Adipocyte (in vitro differentiated cells): ENCODE measurements around the gene CCDC69.
"Not testable (repeated sequence)": the region's sequence is repeated elsewhere in the genome, so short reads cannot be mapped to it uniquely, and the experiment has no call there.

Experiments used
- DNase-seq: peaks from one replicate; pipeline ENCODE4 v3.0.0-alpha.2; 2015; ENCODE audit warnings: low read depth
- H3K27me3 ChIP-seq: replicated peaks from 2 replicates; pipeline ENCODE4 v1.7.0; 2013; ENCODE audit warnings: mild to moderate bottlenecking, low read length, moderate library complexity; ENCODE audit not compliant: control insufficient read depth, insufficient read depth
- H3K36me3 ChIP-seq: 2 replicates; pipeline ENCODE4 v1.7.0; 2013; ENCODE audit warnings: low read length, mild to moderate bottlenecking, moderate library complexity; ENCODE audit not compliant: control insufficient read depth, insufficient read depth, severe bottlenecking
- H3K4me1 ChIP-seq: 2 replicates; pipeline ENCODE4 v1.7.0; 2013; ENCODE audit warnings: mild to moderate bottlenecking, low read length, moderate library complexity; ENCODE audit not compliant: control insufficient read depth, insufficient read depth
- H3K4me3 ChIP-seq: 2 replicates; pipeline ENCODE4 v1.7.0; 2013; ENCODE audit warnings: mild to moderate bottlenecking, low read length, moderate library complexity
- H3K9ac ChIP-seq: 2 replicates; pipeline ENCODE4 v1.7.0; 2013; ENCODE audit warnings: mild to moderate bottlenecking, low read length, moderate library complexity
- H3K9me3 ChIP-seq: 2 replicates; pipeline ENCODE4 v1.7.0; 2013; ENCODE audit warnings: mild to moderate bottlenecking, low read length, moderate library complexity; ENCODE audit not compliant: control insufficient read depth

CCDC69 gene

DNA sequence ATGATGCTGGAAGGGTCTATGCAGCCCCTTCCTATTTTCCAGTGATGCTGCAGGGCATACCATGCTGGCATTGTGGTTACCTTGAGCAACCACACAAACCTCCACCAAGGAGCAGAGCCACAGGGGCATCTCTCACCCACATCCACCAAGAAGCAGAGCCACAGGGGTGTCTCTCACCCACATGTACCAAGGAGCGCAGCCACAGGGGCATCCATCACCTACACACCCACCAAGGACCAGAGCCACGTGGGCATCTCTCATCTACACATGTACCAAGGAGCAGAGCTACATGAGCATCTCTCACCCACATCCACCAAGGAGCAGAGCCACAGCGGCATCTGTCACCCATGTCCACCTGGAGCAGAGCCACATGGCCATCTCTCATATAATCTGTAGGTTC lies 20.3 kb upstream of the CCDC69 start:
- no peaks in the 10 kb centered on the region for H3K4me1 ChIP-seq
- H3K9ac ChIP-seq: no peak overlapping the region
- H3K27me3 ChIP-seq: peaks cover 8% of the 10 kb centered on the region
- no peak overlapping the region for H3K4me3 ChIP-seq
- H3K9me3 ChIP-seq: no peaks in the 10 kb centered on the region
- H3K36me3 ChIP-seq: no peaks in the 10 kb centered on the region
- DNase-seq: no peak

DNA sequence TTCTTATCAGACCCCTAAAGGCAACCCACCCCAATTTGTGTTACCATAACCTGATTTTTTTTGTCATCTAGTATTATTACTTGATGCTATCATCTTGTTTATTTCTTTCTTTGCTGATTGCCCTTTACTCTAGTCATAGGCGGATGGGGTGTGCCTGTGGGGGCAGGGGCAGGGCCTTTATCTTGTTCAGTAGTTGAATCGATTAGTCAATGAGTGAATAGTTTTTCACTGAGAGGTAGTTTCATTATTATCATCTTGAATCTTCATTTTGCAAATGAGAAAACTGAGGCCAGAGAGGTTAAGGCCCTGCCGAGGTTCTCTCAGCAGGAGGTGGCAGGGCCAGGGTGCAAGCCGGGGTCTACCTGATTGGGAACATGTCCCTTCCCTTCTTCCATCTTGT lies 19.7 kb upstream of the CCDC69 start:
- no peaks in the 10 kb centered on the region for H3K9me3 ChIP-seq
- peaks cover 3% of the 10 kb centered on the region for H3K27me3 ChIP-seq
- peaks cover 2% of the 10 kb centered on the region for H3K4me1 ChIP-seq
- H3K4me3 ChIP-seq: no peak overlapping the region
- DNase-seq: no peak
- no peaks in the 10 kb centered on the region for H3K36me3 ChIP-seq
- no peak overlapping the region for H3K9ac ChIP-seq

DNA sequence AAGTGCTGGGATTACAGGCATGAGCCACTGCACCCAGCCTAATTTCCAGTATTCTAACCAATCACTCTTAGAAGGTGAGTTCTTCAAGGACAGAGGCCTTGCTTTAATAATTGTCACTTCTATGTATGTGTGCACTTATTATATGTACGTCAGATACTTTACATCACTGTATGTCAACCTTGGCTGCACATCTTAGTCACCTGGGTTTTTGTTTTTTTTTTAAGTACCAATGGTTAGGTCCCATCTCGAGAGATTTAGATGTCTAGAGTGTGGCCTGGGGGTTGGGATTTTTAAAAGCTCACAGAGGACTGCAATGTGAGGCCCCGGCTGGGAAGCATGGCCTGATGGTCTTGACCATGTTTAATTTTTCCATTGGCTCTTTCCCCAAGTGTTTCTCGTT lies 19.2 kb upstream of the CCDC69 start:
- no peak for DNase-seq
- H3K9me3 ChIP-seq: no peaks in the 10 kb centered on the region
- peaks cover 7% of the 10 kb centered on the region for H3K4me1 ChIP-seq
- H3K27me3 ChIP-seq: peaks cover 2% of the 10 kb centered on the region
- no peak overlapping the region for H3K4me3 ChIP-seq
- H3K36me3 ChIP-seq: no peaks in the 10 kb centered on the region
- H3K9ac ChIP-seq: no peak overlapping the region

DNA sequence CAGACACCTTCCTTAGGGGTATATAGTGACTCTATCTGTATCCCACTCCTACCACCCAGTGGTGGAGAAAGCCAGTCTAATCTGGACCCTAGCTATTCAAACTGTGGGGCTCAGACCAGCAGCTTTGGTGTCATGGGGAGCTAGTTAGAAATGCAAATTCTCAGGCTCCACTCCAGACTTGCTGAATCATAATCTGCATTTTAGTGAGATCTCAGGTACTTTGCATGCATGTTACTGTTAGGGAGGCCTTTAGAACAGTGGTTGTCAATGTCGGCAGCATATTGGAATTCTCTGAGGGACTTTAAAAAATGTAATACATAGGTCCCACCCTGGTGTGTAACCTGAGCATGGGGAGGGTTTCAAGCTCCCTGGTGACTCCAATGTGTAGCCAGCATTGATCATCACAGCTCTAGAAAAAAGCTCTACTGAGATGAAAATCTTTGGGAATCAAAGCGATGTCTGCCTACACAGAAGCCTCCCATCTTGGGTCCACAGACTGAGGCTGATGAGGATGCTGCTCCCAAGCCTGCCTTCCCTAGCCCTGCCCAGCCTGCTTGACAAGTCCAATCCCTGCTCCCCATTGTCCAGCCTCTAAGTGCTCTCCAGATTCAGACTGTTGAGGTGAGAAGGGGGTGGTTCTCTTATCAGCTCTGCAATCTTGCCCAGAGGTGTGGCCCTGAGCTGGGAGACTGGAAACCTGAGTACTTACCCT lies 17.2 kb upstream of the CCDC69 start:
- DNase-seq: no peak
- H3K9me3 ChIP-seq: no peaks in the 10 kb centered on the region

DNA sequence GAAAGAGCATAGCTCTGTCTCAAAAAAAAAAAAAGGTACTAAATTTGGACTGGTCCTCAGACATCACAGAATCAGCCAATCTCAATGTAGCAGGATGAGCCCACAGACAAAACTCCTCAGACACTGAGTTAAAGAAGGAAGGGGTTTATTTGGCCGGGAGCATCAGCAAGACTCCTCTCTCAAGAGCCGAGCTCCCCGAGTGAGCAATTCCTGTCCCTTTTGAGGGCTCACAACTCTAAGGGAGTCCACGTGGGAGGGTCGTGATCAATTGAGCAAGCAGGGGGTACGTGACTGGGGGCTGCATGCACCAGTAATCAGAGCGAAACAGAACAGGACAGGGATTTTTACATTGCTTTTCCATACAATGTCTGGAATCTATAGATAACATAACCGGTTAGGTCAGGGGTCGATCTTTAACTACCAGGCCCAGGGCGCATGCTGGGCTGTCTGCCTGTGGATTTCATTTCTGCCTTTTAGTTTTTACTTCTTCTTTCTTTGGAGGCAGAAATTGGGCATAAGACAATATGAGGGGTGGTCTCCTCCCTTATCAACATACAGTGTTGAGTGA lies 16.5 kb upstream of the CCDC69 start:
- not testable (repeated sequence) for H3K27me3 ChIP-seq, H3K9ac ChIP-seq, H3K36me3 ChIP-seq, H3K4me3 ChIP-seq, DNase-seq, H3K9me3 ChIP-seq
- H3K4me1 ChIP-seq: peaks cover 10% of the 10 kb centered on the region

More for the DNA sequence above, 17.2 kb upstream of the CCDC69 start:
- H3K9ac ChIP-seq: no peak overlapping the region
- H3K4me1 ChIP-seq: peaks cover 9% of the 10 kb centered on the region
- no peak overlapping the region for H3K4me3 ChIP-seq
- H3K36me3 ChIP-seq: no peaks in the 10 kb centered on the region
- H3K27me3 ChIP-seq: peaks cover 2% of the 10 kb centered on the region

DNA sequence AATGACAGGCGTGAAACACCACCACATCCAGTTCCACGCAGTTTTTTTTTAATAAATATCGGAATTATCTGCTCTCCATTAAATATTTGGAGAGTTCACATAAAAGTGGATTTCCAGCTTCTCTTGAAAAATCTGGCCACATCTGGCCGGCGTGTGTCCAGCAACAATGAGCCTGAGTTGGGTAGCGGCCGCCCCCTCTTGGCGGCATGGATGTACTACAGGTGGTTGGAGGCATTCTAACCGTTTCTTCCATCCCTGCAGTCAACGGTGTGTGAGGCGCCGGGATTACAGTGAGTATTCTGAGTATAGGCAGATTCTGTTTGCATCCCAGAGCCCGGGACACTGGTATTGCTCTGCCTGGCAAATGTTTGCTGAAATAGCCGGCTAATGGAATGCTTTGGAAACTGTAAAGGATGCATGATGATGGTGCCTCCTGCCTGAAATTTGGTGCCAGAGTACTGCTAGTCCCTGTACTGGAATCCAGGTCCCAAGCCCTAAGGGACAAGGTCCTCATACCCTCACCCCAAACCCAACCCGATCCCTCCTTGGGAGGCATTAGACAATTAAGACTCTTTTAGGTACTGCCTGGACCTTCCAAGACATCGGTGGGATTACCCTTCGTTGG lies 15.5 kb upstream of the CCDC69 start:
- H3K4me3 ChIP-seq: peak overlapping the region; percentile 52
- H3K36me3 ChIP-seq: no peaks in the 10 kb centered on the region
- H3K9me3 ChIP-seq: no peaks in the 10 kb centered on the region
- peaks cover 2% of the 10 kb centered on the region for H3K27me3 ChIP-seq
- no peak overlapping the region for H3K9ac ChIP-seq
- DNase-seq: peak; percentile 76
- H3K4me1 ChIP-seq: peaks cover 20% of the 10 kb centered on the region

DNA sequence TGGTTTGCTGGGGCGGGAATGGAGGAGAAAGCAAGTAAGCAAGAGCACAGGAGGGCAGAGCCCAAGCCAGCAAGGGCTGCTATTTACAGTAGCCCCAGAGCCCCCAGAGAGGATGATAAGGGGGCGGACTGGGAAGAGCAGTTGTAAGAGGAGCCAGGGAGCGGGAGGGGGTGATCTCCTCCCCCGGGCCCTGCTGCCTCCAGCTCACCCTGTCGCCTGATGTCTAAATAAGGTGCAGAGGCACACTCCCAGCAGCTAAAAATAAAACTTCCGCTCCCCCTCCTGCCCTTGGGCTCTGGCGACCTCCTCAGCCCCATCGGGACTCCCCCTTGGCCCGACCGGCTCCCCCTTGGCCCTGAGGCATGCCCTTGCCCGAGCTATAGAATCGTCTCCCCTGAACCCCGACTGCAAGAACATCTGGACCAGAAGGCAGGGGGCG lies 14.4 kb upstream of the CCDC69 start:
- Histone ChIP-seq H3K9me3 (no peaks in the 10 kb centered on the region), H3K4me3 (peak overlapping the region; percentile 52), H3K36me3 (no peaks in the 10 kb centered on the region), H3K4me1 (peaks cover 23% of the 10 kb centered on the region), H3K27me3 (peaks cover 2% of the 10 kb centered on the region), H3K9ac (no peak overlapping the region)
- no peak for DNase-seq

DNA sequence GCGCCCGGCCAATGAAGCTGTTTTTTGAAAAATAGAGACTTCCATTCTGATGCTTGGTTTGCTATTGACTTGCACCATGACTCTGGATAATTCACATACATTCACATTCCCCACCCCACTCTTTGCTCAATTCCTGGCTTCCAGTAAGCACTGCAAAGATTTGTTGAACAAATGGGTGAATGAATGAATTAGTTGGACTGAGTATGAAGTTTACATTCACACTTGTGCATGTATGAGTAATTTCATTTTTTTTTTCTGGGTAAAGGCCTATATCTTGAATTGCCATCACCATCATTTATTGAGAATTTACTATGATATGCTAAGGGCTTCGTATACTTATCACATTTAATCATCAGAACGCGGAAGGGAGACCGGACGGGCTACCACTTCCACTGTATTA lies 13.8 kb upstream of the CCDC69 start:
- no peaks in the 10 kb centered on the region for H3K9me3 ChIP-seq
- H3K4me1 ChIP-seq: peaks cover 23% of the 10 kb centered on the region
- H3K27me3 ChIP-seq: peaks cover 2% of the 10 kb centered on the region
- no peak overlapping the region for H3K9ac ChIP-seq
- no peak for DNase-seq
- H3K4me3 ChIP-seq: no peak overlapping the region
- no peaks in the 10 kb centered on the region for H3K36me3 ChIP-seq

DNA sequence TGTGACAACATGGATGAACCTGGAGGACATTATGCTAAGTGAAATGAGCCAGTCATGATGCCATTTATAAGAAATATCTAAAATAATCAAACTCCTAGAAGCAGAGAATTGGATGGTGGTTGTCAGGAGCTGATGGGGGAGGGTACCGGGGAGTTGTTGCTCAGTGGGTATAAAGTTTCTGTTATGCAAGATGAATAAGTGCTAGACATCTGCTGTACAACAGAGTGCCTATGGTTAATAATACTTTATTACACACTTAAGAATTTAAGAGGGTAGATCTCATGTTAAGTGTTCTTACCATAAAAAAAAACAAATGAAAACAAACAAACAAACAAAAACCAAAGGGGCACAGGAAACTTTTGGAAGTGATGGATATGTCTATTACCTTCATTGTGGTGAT lies 13.0 kb upstream of the CCDC69 start:
- DNase-seq: no peak
- Histone ChIP-seq H3K36me3 (no peaks in the 10 kb centered on the region), H3K27me3 (peaks cover 2% of the 10 kb centered on the region), H3K9me3 (no peaks in the 10 kb centered on the region), H3K9ac (no peak overlapping the region), H3K4me3 (no peak overlapping the region), H3K4me1 (peaks cover 23% of the 10 kb centered on the region)

DNA sequence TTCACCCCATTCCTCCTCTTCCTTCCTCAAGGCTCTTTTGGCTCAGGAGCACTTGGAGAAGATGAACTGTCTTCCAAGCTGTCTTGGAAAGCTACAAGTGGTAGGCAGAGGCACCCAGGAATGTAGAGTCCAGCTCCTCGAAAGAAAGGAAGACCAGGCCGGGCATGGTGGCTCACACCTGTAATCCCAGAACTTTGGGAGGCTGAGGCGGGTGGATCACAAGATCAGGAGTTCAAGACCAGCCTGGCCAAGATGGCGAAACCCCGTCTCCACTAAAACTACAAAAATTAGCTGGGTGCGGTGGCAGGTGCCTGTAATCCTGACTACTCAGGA lies 11.3 kb upstream of the CCDC69 start:
- H3K9me3 ChIP-seq, DNase-seq, H3K27me3 ChIP-seq, H3K36me3 ChIP-seq: not testable (repeated sequence)
- Histone ChIP-seq H3K4me3 (peak overlapping the region; percentile 22), H3K9ac (peak overlapping the region; percentile 30), H3K4me1 (peaks cover 32% of the 10 kb centered on the region)

DNA sequence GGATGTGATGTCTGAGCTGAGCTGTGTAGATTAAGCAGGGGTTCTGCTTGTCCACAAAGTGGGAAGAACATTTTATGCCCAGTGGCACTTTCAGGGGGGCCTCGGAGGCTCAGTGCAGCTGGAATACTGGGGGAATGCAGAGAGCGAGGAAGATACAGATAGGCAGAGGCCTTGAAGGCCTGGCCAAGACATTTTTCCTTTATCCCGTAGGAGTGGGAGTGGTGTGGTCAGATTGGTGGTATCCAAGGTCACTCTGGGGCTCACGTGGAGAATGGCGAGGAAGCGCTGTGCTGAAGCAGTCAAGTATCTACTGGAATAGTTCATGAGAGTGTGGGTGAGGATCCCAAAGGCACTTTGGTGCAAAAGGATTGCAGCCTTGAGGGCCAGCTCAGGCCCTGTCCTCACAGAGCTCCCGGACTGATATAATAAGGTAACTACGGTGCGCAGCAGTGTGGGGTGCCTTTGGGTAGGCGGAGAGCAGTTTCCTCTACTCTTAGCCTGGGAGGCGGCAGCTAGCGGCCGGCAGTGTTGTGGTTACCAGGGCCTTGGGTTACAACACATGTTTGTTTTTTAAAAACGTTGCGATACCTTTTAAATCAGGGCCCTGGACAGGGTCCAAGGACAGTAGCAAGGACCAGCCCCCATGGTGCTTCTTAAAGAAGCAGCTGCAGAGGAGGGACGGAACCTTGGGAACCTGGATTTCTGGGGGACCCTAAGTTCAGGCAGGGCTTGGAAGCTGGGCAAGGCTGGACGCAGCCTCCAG lies 10.8 kb upstream of the CCDC69 start:
- Histone ChIP-seq H3K9ac (peak overlapping the region; percentile 30), H3K4me3 (peak overlapping the region; percentile 42)

More for the DNA sequence above, 10.8 kb upstream of the CCDC69 start:
- peak; percentile 82 for DNase-seq
- Histone ChIP-seq H3K4me1 (peaks cover 33% of the 10 kb centered on the region), H3K27me3 (no peaks in the 10 kb centered on the region), H3K9me3 (no peaks in the 10 kb centered on the region), H3K36me3 (no peaks in the 10 kb centered on the region)
